HL-60/S4 (cell line): Measurements from ENCODE around the gene KCNIP4.

Experiments used
- in situ Hi-C: fragments of 300-500 bp; cut with MboI; formaldehyde crosslinking; loops from 2 replicates; pipeline ENCODE4 v1.14.3; 2022; ENCODE audit warnings: low sequenced_read_pairs

The KCNIP4 gene

GRCh38 chr4:21901831-21902230, 46.7 kb downstream of the KCNIP4 start:
- in situ Hi-C loops: no loop called here

- in situ Hi-C loops: no loop called here
Measured at GRCh38 chr4:21901281-21901680, 47.3 kb downstream of the KCNIP4 start.

GRCh38 chr4:21900211-21900610, 48.4 kb downstream of the KCNIP4 start:
- in situ Hi-C loops: no loop called here

GRCh38 chr4:21898101-21898500, 50.5 kb downstream of the KCNIP4 start:
- in situ Hi-C loops: no loop called here

DNA sequence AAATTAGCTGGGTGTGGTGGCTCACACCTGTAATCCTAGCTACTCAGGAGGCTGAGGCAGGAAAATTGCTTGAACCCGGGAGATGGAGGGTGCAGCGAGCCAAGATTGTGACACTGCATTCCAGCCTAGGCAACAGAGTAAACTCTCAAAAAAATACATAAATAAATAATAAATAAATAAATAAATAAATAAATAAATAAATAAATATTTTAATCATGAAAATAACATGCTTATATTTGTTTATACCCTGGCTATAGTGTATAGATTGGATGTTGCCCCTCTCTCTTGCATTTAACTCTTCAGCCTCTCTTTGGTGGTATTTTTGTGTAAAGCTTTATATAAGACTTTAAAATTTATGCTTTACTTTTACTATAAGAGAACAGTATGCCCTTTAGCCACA, 51.8 kb downstream of the KCNIP4 start:
- in situ Hi-C loops: no loop called here

GRCh38 chr4:21893136-21893535, 55.4 kb downstream of the KCNIP4 start:
- in situ Hi-C loops: no loop called here

GRCh38 chr4:21890231-21890630, 58.3 kb downstream of the KCNIP4 start:
- in situ Hi-C loops: no loop called here

DNA sequence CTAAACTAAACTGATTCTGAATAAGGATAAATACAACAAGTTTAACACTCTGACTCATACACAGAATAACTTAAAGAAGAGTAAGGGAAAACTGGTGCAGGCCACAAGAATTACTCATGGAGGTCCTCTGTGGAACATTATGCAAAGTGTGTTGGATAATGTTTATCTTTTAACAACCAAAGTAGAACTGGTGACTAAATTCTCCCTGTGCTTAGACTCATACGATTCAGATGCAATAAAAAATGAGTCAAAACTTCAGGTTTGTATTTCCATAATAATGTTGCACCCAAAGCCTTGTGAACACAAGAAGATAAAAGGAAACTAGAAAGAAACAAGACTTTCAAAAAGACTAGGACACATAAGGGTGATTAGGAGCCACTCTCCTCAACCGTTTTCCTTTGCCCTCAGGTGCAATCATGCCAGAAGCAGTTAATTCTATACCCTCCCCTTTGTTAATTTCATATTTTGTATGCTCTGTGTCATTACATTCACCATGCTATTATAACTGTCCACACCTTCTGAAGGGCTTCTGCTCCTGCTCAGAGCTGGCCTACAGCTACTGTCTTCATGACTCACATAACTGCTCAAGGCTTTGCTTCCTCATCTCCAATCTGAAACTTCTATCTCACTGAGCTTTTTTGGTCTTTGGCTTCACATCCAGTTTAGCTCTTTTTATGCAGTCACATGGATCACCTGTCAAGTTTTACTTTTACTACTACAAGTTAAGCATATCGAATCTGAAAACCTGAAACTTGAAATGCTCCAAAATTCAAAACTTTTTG, 60.2 kb downstream of the KCNIP4 start:
- in situ Hi-C loops: no loop called here

DNA sequence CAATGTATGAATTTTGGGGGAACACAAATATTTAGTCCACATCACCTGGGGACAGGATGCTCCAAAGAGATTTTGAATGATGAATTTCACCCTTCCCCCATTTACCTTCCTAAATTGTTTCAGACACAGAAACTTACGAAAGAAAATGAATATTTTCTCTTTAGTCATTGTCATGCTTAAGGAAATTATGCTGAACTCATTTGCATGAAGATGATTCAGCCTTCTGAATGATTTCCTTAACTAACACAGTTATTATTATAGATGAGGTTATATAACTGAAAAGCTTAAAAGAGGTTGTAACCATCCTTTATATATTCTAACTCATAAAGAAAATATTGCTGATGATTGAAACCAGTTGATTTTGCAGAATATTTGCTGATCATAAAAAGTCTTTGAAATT, 61.1 kb downstream of the KCNIP4 start:
- in situ Hi-C loops: no loop called here

DNA sequence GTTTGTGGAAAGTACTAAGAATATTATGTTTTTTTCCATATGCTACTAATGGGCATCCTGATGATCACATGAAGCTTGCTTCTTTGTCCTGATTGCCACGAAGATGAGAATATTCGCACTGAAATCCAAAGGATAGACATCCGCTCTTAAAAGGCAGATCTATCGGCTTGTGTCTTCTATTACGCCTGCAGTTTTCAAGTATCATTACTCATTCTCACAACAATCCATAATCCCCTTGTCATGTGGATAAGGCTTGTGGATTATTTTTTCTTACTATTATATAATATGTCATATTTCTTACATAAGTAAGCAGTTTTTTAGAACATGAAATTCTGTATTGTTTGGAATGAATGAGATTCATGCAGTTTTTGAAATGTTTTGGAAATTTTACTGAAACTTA, 62.8 kb downstream of the KCNIP4 start:
- in situ Hi-C loops: no loop called here

- in situ Hi-C loops: no loop called here
Measured at GRCh38 chr4:21885241-21885640, 63.3 kb downstream of the KCNIP4 start.

- in situ Hi-C loops: no loop called here
Measured at GRCh38 chr4:21884615-21885014, 64.0 kb downstream of the KCNIP4 start.

DNA sequence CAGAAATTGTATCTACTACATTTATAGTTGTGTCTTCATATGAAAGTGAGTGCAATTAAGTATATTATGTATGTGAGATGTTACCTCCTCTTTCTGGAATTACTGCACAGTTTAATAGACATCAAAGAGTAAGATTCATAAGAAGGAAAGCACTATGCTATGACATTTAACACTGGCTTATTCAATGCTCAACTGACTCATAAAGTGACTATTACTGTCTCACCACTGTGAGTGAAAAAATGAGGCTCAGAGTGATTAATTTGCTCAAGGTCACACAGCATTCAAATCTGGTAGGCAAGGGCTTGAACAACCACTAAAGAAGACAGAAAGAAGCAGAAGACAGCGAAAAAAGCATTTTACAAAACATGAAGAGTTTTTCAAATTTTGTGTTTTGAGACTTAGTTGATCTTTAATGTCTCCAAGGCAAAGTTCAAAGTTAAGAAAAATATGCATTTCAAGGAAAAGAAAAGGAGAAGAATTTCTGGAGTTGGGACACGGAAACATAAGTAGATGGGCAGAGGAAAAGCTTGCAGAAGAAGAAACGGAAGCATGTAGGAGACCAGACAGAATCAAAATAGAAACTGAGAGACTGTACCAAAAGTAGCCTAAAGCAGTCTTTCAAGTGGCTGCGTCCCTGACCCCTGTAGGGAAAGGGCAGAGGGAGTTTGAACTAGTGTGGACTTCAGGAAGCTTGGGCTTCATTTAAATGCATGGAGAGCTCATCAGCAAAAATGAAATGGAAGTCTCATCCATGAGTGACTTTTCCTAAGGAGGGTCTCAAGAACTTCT, 66.3 kb downstream of the KCNIP4 start:
- in situ Hi-C loops: no loop called here

DNA sequence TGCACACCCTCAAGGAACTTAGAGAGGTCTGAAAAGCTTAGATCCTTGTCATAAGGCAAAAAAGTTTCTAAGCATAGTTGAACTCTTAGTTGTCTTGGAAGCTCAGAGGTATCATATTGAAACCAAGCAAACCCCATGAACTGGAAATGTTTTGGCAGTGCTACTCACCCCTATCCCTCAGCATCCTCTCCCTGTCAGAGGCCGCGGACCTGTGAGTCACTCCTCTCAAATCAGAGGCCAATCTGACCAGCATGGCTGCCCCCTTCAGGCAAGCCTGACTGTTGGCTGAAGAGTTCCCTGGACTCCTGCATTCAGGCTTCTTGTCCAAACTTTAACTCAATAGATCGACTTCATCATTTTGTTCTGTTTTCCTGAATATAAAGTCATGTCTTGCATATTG, 69.4 kb downstream of the KCNIP4 start:
- in situ Hi-C loops: no loop called here

DNA sequence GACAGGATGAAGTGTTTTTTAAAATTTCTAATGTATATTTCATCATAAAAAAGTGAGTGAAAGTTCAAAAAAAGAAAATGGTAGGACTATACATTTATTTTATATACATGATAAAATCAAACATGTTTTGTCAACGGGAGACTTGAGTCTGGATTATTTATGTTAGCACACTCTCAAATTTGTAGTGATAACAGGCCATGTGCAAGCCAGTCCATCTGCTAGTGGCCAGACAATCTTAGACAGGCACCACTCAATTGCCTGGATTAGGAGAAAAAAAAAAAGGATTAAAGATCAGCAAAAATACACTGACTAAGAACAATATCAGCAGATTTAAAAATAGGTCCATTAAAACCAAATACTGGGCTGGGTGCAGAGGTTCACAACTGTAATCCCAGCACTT, 71.9 kb downstream of the KCNIP4 start:
- in situ Hi-C loops: no loop called here

DNA sequence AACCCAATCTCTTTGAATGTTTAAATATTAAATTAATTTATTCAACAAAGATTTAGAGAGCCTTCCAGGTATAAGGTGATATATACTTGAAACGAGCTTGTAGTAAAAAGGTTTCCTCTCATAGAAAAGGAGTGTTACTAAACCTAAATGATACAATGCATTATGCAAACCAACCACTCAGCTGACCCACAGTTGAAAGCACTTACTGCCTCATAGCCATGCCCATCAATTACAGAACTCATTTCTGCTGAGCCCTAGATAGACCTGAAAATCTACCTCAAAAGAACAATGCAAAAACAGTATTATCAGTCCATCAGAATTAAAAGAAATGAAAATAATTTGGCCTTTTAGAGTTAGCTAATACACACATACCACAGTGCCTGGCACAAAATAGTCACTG, 75.4 kb downstream of the KCNIP4 start:
- in situ Hi-C loops: no loop called here

GRCh38 chr4:21872101-21872500, 76.5 kb downstream of the KCNIP4 start:
- in situ Hi-C loops: no loop called here

GRCh38 chr4:21869978-21870745, 78.4 kb downstream of the KCNIP4 start:
- in situ Hi-C loops: no loop called here

DNA sequence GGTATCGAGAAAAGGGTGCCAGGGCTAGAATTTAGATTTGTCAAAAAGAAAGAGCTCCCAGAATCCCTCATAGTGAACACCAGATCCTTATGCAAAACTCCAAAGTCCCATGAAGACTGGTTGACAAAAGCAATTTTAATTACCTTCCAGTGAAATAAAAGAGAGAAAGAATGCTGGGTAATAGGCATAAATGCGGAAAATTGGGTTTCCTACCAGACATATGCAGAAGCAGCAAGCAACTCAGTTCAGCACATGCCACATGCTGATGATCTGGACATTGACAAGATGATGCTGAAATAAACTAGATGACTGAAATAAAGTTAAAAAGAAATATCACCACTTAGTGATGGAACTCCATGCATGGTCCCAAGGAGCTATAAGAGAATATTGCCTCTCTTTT, 83.9 kb downstream of the KCNIP4 start:
- in situ Hi-C loops: no loop called here

- in situ Hi-C loops: no loop called here
Measured at GRCh38 chr4:21862917-21863316, 85.7 kb downstream of the KCNIP4 start.

DNA sequence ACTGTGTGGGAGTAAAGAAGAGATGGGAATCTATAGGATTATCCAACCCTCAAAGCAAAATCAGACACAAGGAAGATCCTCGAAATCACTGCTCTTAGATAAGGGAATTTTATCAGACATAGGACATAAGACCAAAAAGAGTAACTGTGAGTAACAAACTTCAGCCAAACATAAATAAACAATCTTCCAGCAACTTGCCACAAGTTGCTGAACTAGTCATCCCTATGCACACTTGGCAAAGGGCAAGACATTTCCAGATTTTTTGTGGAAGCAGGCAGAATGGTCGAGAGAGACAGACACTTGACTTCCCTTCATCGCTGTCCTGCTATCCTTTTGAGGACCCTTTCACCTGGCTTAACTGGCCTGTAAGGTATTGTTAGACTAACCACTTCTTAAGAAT, 89.6 kb downstream of the KCNIP4 start:
- in situ Hi-C loops: no loop called here

- in situ Hi-C loops: no loop called here
Measured at GRCh38 chr4:21856754-21857153, 91.8 kb downstream of the KCNIP4 start.
